Measurements from ENCODE around the gene ALG9.

DNA sequence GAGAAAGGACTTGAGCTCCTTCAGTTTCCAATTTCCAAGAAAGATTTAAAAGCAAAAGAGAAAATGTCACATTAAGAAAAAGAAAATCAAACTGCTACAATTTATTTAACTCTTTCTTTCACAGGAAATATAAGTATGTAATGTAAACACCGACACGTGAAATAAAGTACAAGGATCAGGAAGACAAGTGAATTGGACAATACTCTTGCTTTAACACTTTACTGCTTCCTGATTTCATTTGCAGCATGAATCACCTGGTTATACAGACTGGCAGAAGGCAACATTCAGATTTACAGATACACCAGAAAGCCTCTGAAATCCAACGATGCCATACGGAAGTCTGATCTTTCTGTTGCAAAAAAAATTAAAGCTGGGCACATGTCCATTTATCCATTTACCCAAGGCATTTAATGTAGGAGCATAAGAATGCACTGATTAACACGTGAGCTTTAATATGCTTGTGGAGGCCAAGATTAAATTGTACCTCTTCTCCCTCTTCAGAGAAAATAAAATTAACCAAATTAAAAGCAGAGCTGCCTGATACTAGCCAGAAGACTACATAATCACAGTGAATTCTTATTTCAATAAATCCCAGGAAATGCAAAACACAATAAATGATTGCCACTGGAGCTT lies 89.2 kb downstream of the ALG9 start:
- TF ChIP-seq, protein P1, sequence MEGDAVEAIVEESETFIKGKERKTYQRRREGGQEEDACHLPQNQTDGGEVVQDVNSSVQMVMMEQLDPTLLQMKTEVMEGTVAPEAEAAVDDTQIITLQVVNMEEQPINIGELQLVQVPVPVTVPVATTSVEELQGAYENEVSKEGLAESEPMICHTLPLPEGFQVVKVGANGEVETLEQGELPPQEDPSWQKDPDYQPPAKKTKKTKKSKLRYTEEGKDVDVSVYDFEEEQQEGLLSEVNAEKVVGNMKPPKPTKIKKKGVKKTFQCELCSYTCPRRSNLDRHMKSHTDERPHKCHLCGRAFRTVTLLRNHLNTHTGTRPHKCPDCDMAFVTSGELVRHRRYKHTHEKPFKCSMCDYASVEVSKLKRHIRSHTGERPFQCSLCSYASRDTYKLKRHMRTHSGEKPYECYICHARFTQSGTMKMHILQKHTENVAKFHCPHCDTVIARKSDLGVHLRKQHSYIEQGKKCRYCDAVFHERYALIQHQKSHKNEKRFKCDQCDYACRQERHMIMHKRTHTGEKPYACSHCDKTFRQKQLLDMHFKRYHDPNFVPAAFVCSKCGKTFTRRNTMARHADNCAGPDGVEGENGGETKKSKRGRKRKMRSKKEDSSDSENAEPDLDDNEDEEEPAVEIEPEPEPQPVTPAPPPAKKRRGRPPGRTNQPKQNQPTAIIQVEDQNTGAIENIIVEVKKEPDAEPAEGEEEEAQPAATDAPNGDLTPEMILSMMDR (optimal IDR thresholded peaks at IDR 0.05 in 1 of 3, IDR thresholded peaks at IDR 0.05 in 1 of 3, conservative IDR thresholded peaks at IDR 0.05 in 1 of 3; ENCODE audit: extremely low read depth in 1 of 3, insufficient read depth in 2 of 3, low read length in 3 of 3), result no peak
- TF ChIP-seq EZH2 (IDR thresholded peaks at IDR 0.05; ENCODE audit: low read length), result no peak
